K562 (cell line): ENCODE results near the gene LY6G6C. TPM values are rescaled to one million over a fixed set of nuclear protein-coding genes. Genes with fewer than 3 reads are reported as not detected.

Source experiments
- ATAC-seq: fragments of 200-7000 bp; cut with Tn5 transposase; 3 replicates; pipeline ENCODE4 v1.9.1; 2020; ENCODE audit warnings: moderate library complexity
- BruUV-seq: library from RNA; stranded (reverse); fragments of 400-500 nt; replicated peaks from 2 replicates; lab custom pipeline; 2021; lab: Mats Ljungman, UMichigan
- CTCF ChIA-PET: fragments of 300-600 bp; formaldehyde crosslinking; extraction: SDS; loops from one replicate; lab custom pipeline; 2021; ENCODE audit warnings: low intra/inter-chr PET ratio; lab: Yijun Ruan, JAX
- POLR2A ChIA-PET: fragments of 300-600, 350-650 bp; sonication (Branson Sonifier 250); formaldehyde crosslinking; extraction: SDS; loops from one replicate; lab custom pipeline; 2021; ENCODE audit warnings: antibody characterized with exemption, inconsistent platforms; lab: Yijun Ruan, JAX
- DNase-seq, 4 experiments: peaks; one replicate each; pipeline versions ENCODE4 v3.0.0 to v3.0.0-alpha.2; 2011 to 2018; ENCODE audit warnings: low spot score in 3 of 4, mixed read lengths in 3 of 4; ENCODE audit errors: extremely low read depth in 1 of 4
- FAIRE-seq: peaks from 2 replicates; lab custom pipeline; 2011; peaks lifted over from hg19 to GRCh38; lab: Jason Lieb, UNC
- H2AFZ ChIP-seq: 2 replicates; pipeline ENCODE4 v1.6.0; 2011; ENCODE audit warnings: low read depth, low read length, control low read depth, inconsistent platforms
- H3K27ac ChIP-seq: fragments of 200-600 bp; 3 replicates; pipeline ENCODE4 v1.8.0; 2011; ENCODE audit warnings: low read depth, mild to moderate bottlenecking, control low read depth, inconsistent platforms, low read length, moderate library complexity, mixed read lengths; ENCODE audit errors: extremely low read depth
- H3K27me3 ChIP-seq, 2 experiments: fragments of 300-600 bp in 1 of 2; 2 replicates in 1 of 2; 3 replicates in 1 of 2; pipeline versions ENCODE4 v1.6.0 to v1.8.0; 2011; ENCODE audit warnings: inconsistent platforms in 2 of 2, low read length in 2 of 2, mild to moderate bottlenecking in 1 of 2, mixed read lengths in 1 of 2, moderate library complexity in 1 of 2; ENCODE audit not compliant: control insufficient read depth in 2 of 2, insufficient read depth in 2 of 2
- H3K36me3 ChIP-seq: fragments of 300-600 bp; 3 replicates; pipeline ENCODE4 v1.8.0; 2011; ENCODE audit warnings: mild to moderate bottlenecking, low read length, inconsistent platforms; ENCODE audit not compliant: control insufficient read depth, insufficient read depth
- H3K4me1 ChIP-seq, 2 experiments: fragments of 200-600 bp in 1 of 2; replicated peaks in 1 of 2; 2 replicates in 1 of 2; 3 replicates in 1 of 2; pipeline versions ENCODE4 v1.5.1 to v1.8.0; 2011; ENCODE audit warnings: inconsistent platforms in 2 of 2, low read length in 2 of 2, mild to moderate bottlenecking in 1 of 2, mixed read lengths in 1 of 2, moderate library complexity in 1 of 2; ENCODE audit not compliant: control insufficient read depth in 2 of 2, insufficient read depth in 2 of 2
- H3K4me2 ChIP-seq: 2 replicates; pipeline ENCODE4 v1.6.1; 2011; ENCODE audit warnings: low read length, control low read depth, inconsistent platforms, mixed read lengths; ENCODE audit not compliant: insufficient read depth
- H3K4me3 ChIP-seq: fragments of 200-600 bp; sonication (generic), shearing (Covaris generic); 2 replicates; pipeline ENCODE4 v1.5.1; 2016; ENCODE audit warnings: control low read depth, inconsistent platforms
- H3K79me2 ChIP-seq: fragments of 200-600 bp; 3 replicates; pipeline ENCODE4 v1.8.0; 2011; ENCODE audit warnings: low read length, inconsistent platforms; ENCODE audit not compliant: control insufficient read depth, insufficient read depth
- H3K9ac ChIP-seq, 2 experiments: 2 replicates each; pipeline versions ENCODE4 v1.6.0 to v1.6.1; 2011; ENCODE audit warnings: low read depth in 2 of 2, low read length in 2 of 2, control low read depth in 1 of 2, inconsistent platforms in 1 of 2, mild to moderate bottlenecking in 1 of 2, mixed read lengths in 1 of 2; ENCODE audit not compliant: insufficient read depth in 1 of 2
- H3K9me1 ChIP-seq: one replicate; pipeline ENCODE4 v1.6.0; 2011; ENCODE audit warnings: inconsistent platforms, mild to moderate bottlenecking, low read length, moderate library complexity; ENCODE audit not compliant: control insufficient read depth, insufficient read depth
- H3K9me3 ChIP-seq: replicated peaks from 2 replicates; pipeline ENCODE4 v1.5.1; 2011; ENCODE audit warnings: low read depth, low read length, inconsistent platforms; ENCODE audit not compliant: control insufficient read depth, insufficient read depth
- H4K20me1 ChIP-seq: replicated peaks from 2 replicates; pipeline ENCODE4 v1.6.1; 2011; ENCODE audit warnings: low read length, inconsistent platforms, mixed read lengths; ENCODE audit not compliant: control insufficient read depth, insufficient read depth
- CC2D1A ChIP-seq: fragments of 450-650 bp; IDR thresholded peaks from 2 replicates; pipeline ENCODE4 v1.6.1; 2017; ENCODE audit warnings: mild to moderate bottlenecking
- HOXB6 ChIP-seq: fragments of 250-450 bp; sonication (Bioruptor Pico); IDR thresholded peaks from 2 replicates; pipeline ENCODE4 v1.5.1; 2022; ENCODE audit warnings: mild to moderate bottlenecking, borderline replicate concordance
- NRF1 ChIP-seq, 2 experiments: fragments of 450-650 bp; IDR thresholded peaks in 1 of 2; conservative IDR thresholded peaks in 1 of 2; 2 replicates each; pipeline ENCODE4 v1.6.1; 2014; ENCODE audit warnings: mild to moderate bottlenecking in 2 of 2
- RFX7 ChIP-seq: fragments of 250-450 bp; sonication (Bioruptor Pico); IDR thresholded peaks from 2 replicates; pipeline ENCODE4 v1.5.1; 2021; ENCODE audit warnings: mild to moderate bottlenecking
- TCF7 ChIP-seq: sonication (generic); IDR thresholded peaks from 2 replicates; pipeline ENCODE4 v1.6.1; 2016; ENCODE audit warnings: antibody characterized with exemption, borderline replicate concordance
- TFAP4 ChIP-seq: sonication (generic); formaldehyde crosslinking; IDR thresholded peaks from 2 replicates; pipeline ENCODE4 v1.8.0; 2022; ENCODE audit warnings: missing genetic modification reagents, mild to moderate bottlenecking, moderate library complexity, borderline replicate concordance
- YY1 ChIP-seq, 3 experiments: IDR thresholded peaks; 2 replicates each; pipeline ENCODE4 v1.6.1; 2011; ENCODE audit warnings: low read length in 2 of 3, mild to moderate bottlenecking in 2 of 3, moderate library complexity in 2 of 3, borderline replicate concordance in 1 of 3, control low read depth in 1 of 3, low read depth in 1 of 3; ENCODE audit not compliant: insufficient read depth in 3 of 3, insufficient replicate concordance in 2 of 3, control insufficient read depth in 1 of 3, insufficient read length in 1 of 3; ENCODE audit errors: extremely low read depth in 1 of 3
- ZMIZ1 ChIP-seq, 2 experiments: fragments of 150-350 bp in 1 of 2; IDR thresholded peaks; 2 replicates each; pipeline ENCODE4 v1.6.1; 2012 to 2016; ENCODE audit warnings: low read depth in 2 of 2, low read length in 2 of 2, mild to moderate bottlenecking in 1 of 2, moderate library complexity in 1 of 2
- ZNF431 ChIP-seq: sonication (generic); formaldehyde crosslinking; IDR thresholded peaks from 2 replicates; pipeline ENCODE4 v1.8.0; 2022; ENCODE audit warnings: mild to moderate bottlenecking, missing genetic modification reagents
- ZNF444 ChIP-seq: fragments of 250-450 bp; sonication (Bioruptor Pico); IDR thresholded peaks from 2 replicates; pipeline ENCODE4 v1.4.0; 2020; ENCODE audit warnings: mild to moderate bottlenecking, moderate library complexity
- WGBS: fragments of 100-300 bp; shearing (Covaris generic); methylation state at CpG from one replicate; pipeline ENCODE4 v1.1.6; 2016; ENCODE audit warnings: low coverage, mixed read lengths; ENCODE audit not compliant: insufficient coverage; ENCODE audit errors: missing lambda C conversion rate; 5-methylcytosine and 5-hydroxymethylcytosine counted together
- in situ Hi-C: fragments of 300-500 bp; cut with MboI; formaldehyde crosslinking; loops from 4 replicates; pipeline ENCODE4 v1.15.0; 2018; ENCODE audit warnings: inconsistent platforms, mixed read lengths
- intact Hi-C: fragments of 100-400 bp; cut with micrococcal nuclease; formaldehyde crosslinking; loops from 2 replicates; pipeline ENCODE4 v1.14.2; 2022
- polyA plus RNA-seq, 8 experiments: library from polyadenylated mRNA; depleted of rRNA in 4 of 8; stranded (reverse) in 5 of 8; unstranded in 3 of 8; fragments of >200 nt; fragmentation: Nextera tagmentation in 2 of 8; fragmentation: Illumina TruSeq in 1 of 8; extraction: Ambion mirVana in 2 of 8; extraction: Trizol in 1 of 8; gene quantifications; 2 replicates each; pipeline versions ENCODE4 v1.2.1 to v1.2.3, GENCODE V29; 2011 to 2014; ENCODE audit warnings: inconsistent platforms in 1 of 8, missing spikeins in 1 of 8
- total RNA-seq, 7 experiments: library from RNA; depleted of rRNA in 6 of 7; stranded (reverse); fragments of >200 nt in 6 of 7; fragmentation: Illumina TruSeq in 2 of 7; extraction: Trizol in 2 of 7; gene quantifications; 2 replicates each; pipeline versions ENCODE4 v1.2.1 to v1.2.3, GENCODE V29; 2011 to 2021; ENCODE audit warnings: low replicate concordance in 1 of 7
- TF ChIP-seq, protein P1 (sequence below): fragments of 450-650 bp; conservative IDR thresholded peaks from 2 replicates; pipeline ENCODE4 v1.6.1; 2016; ENCODE audit warnings: missing genetic modification characterization, low read depth, mild to moderate bottlenecking, missing compliant biosample characterization, moderate library complexity
- TF ChIP-seq, protein P2 (sequence below): sonication (generic); formaldehyde crosslinking; IDR thresholded peaks from 2 replicates; pipeline ENCODE4 v1.9.0; 2022; ENCODE audit warnings: mild to moderate bottlenecking, missing genetic modification reagents

LY6G6C gene
- total and polyA plus RNA-seq, 9 of the 15 experiments (the other 6 are each of a cell fraction or from before 2014, with no cell fraction given): 0.06 to 0.20 TPM; not detected in 7

- in situ Hi-C loops: loop anchor here (5.0 kb wide), 1 partner anchor 81 kb away; no protein-coding TSS in a partner anchor
- FAIRE-seq: no peak
- TF ChIP-seq YY1 (IDR thresholded peaks at IDR 0.05; ENCODE audit: borderline replicate concordance in 1 of 3, control insufficient read depth in 1 of 3, extremely low read depth in 1 of 3, insufficient read depth in 3 of 3, insufficient read length in 1 of 3, insufficient replicate concordance in 2 of 3, low read depth in 1 of 3, low read length in 2 of 3): peak in 2 of 3 experiments; percentile 23 to 75
- TF ChIP-seq TFAP4 (CRISPR knock-in tag): no peak
- TF ChIP-seq CC2D1A: peak; percentile 42; the same call in 1 of the 2 replicates
- no peak for TF ChIP-seq ZNF431
- no peak for TF ChIP-seq RFX7 (CRISPR knock-in tag)
- TF ChIP-seq, protein P1, sequence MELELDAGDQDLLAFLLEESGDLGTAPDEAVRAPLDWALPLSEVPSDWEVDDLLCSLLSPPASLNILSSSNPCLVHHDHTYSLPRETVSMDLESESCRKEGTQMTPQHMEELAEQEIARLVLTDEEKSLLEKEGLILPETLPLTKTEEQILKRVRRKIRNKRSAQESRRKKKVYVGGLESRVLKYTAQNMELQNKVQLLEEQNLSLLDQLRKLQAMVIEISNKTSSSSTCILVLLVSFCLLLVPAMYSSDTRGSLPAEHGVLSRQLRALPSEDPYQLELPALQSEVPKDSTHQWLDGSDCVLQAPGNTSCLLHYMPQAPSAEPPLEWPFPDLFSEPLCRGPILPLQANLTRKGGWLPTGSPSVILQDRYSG (tag): no peak
- TF ChIP-seq HOXB6 (CRISPR knock-in tag): peak; percentile 7; the same call in 1 of the 2 replicates
- no peak for TF ChIP-seq ZMIZ1 (IDR thresholded peaks at IDR 0.05; ENCODE audit: low read depth in 2 of 2, low read length in 2 of 2)
- TF ChIP-seq TCF7: no peak
- no peak for TF ChIP-seq NRF1 (conservative IDR thresholded peaks at IDR 0.05 in 1 of 2, IDR thresholded peaks at IDR 0.05 in 1 of 2)
- TF ChIP-seq, protein P2, sequence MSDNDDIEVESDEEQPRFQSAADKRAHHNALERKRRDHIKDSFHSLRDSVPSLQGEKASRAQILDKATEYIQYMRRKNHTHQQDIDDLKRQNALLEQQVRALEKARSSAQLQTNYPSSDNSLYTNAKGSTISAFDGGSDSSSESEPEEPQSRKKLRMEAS: no peak
- no peak for TF ChIP-seq ZNF444 (CRISPR knock-in tag)
Measured at GRCh38 chr6:31768363-31769257, 47.1 kb upstream of the LY6G6C start.

More at GRCh38 chr6:31768363-31769257, 47.1 kb upstream of the LY6G6C start:
- H3K9ac ChIP-seq: peak overlapping the region in 1 of 2 experiments; percentile 67; a peak in 1 of 4 replicates
- ChIA-PET CTCF (interaction anchor here (1.2 to 2.9 kb wide), 3 partner anchors 39 to 88 kb away, joined by 3 to 35 read pairs (median 18); partner anchors contain the start of genes DDAH2 and LY6G5C), POLR2A (interaction anchor here (0.6 to 5.9 kb wide), 19 partner anchors 9 to 116 kb away, joined by 3 to 75 read pairs (median 6); partner anchors contain the start of genes BAG6, GPANK1, HSPA1B and MSH5)
- H3K9me3 ChIP-seq: no peaks in the 10 kb centered on the region
- H3K36me3 ChIP-seq: peaks cover 8% of the 10 kb centered on the region; the same call in 2 of the 3 replicates
- no peak overlapping the region; the same call in 1 of the 2 replicates for H3K4me2 ChIP-seq
- BruUV-seq: no TSS peak
- peaks cover 4% of the 10 kb centered on the region for H3K9me1 ChIP-seq
- WGBS: 72% methylated on average over 18 of the region's 18 CpGs
- no peaks in the 10 kb centered on the region for H4K20me1 ChIP-seq
- H3K27ac ChIP-seq: no peak overlapping the region
- intact Hi-C loops: loop anchor here (1.0 kb wide), 2 partner anchors 39 to 88 kb away; partner anchors contain the start of gene DDAH2
- H2AFZ ChIP-seq: peak overlapping the region; percentile 73
- no peaks in the 10 kb centered on the region for H3K79me2 ChIP-seq
- H3K4me3 ChIP-seq: no peak overlapping the region
- ATAC-seq: no peak
- no peak for DNase-seq
- H3K4me1 ChIP-seq: peaks cover 21 to 65% of the 10 kb centered on the region in 2 experiments; a peak in 4 of 5 replicates
- no peaks in the 10 kb centered on the region for H3K27me3 ChIP-seq
